ENCODE measurements around the gene PLA2G6.

GRCh38 chr22:38142606-38143005 is 39.0 kb downstream of the PLA2G6 start:
- TF ChIP-seq POLR2A (IDR thresholded peaks at IDR 0.05; ENCODE audit: control extremely low read depth in 1 of 2, low read depth in 2 of 2, low read length in 2 of 2): no peak
- TF ChIP-seq POLR2AphosphoS5 (IDR thresholded peaks at IDR 0.05; ENCODE audit: low read depth, low read length): no peak
